ENCODE data around the gene EIF1.
"Not testable (repeated sequence)": the region's sequence is repeated elsewhere in the genome, so short reads cannot be mapped to it uniquely, and the experiment has no call there.

EIF1 gene

GRCh38 chr17:41688641-41689496 is at the start of gene EIF1:
EIF1 (plus strand) TSS chr17:41688885; CDS start chr17:41689039, 154 bp downstream.
- peak; percentile 99 for DNase-seq (ENCODE audit: low spot score)

DNA sequence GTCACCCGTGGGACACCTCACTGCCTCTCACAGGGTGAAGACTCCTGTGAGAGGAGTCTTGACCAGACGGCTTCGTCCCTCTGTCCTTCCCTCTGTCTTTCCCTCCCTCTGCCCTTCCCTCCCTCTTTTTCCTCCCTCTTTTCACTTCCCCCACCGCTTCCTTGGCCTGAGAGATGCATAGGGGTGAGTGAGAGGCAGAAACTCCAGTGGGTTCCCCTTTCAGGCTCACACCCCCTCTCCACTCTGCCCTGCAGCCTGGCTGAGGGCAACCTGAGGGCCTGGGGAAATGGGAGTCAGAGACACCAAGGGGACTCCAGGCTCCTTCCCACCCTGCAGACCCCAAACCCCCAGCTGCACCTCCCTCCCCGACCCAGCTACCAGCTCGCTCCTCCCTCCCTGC is 49.7 kb upstream of the EIF1 start:
- DNase-seq (ENCODE audit: low spot score): no peak

GRCh38 chr17:41639492-41640473 is 48.9 kb upstream of the EIF1 start:
- DNase-seq (ENCODE audit: low spot score): no peak

DNA sequence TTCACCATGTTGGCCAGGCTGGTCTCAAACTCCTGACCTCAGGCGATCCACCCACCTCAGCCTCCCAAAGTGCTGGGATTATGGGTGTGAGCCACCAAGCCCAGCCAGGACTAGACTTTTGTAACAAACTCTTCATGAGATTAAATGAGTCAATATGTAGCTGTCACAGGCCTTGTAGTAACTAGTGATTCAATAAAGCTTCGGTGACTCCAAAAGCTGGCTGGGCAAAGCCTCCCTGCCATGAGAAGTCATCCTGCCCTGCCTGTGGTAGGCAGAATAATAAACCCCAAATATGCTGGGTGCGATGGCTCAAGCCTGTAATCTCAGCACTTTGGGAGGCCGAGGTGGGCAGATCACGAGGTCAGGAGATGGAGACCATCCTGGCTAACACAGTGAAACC is 48.1 kb upstream of the EIF1 start:
- DNase-seq (ENCODE audit: low spot score): not testable (repeated sequence)

- no peak for DNase-seq (ENCODE audit: low spot score)
Measured at GRCh38 chr17:41642252-41643156, 46.2 kb upstream of the EIF1 start.

- no peak for DNase-seq (ENCODE audit: low spot score)
Measured at GRCh38 chr17:41647038-41647813, 41.5 kb upstream of the EIF1 start.

DNA sequence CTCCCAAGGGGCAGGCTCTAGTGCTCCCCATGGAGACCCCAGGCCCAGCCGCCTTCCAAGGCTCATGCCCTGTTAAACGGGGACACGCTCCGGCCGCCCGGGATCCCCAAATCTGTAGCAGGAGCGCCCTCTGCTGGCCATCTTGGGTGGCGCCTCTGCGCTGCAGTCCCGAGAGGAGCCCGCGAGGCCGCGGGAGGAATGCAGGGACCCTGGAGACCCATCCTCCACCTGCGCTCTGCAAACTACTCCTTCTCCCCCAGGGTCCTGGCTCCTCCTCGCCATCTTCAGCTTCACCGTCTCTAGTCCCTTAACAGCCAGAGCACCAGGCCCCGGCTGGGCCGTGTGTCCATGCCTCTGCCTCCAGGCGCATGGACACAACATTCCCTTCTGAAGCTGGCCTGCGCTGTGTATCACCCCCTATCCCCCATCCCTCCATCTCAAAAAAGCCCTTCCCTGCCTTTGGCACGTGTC is 40.7 kb upstream of the EIF1 start:
- DNase-seq (ENCODE audit: low spot score): peak; percentile 86

- peak; percentile 84 for DNase-seq (ENCODE audit: low spot score)
Measured at GRCh38 chr17:41648411-41649195, 40.1 kb upstream of the EIF1 start.

GRCh38 chr17:41649923-41650519 is 38.7 kb upstream of the EIF1 start:
- DNase-seq (ENCODE audit: low spot score): no peak

DNA sequence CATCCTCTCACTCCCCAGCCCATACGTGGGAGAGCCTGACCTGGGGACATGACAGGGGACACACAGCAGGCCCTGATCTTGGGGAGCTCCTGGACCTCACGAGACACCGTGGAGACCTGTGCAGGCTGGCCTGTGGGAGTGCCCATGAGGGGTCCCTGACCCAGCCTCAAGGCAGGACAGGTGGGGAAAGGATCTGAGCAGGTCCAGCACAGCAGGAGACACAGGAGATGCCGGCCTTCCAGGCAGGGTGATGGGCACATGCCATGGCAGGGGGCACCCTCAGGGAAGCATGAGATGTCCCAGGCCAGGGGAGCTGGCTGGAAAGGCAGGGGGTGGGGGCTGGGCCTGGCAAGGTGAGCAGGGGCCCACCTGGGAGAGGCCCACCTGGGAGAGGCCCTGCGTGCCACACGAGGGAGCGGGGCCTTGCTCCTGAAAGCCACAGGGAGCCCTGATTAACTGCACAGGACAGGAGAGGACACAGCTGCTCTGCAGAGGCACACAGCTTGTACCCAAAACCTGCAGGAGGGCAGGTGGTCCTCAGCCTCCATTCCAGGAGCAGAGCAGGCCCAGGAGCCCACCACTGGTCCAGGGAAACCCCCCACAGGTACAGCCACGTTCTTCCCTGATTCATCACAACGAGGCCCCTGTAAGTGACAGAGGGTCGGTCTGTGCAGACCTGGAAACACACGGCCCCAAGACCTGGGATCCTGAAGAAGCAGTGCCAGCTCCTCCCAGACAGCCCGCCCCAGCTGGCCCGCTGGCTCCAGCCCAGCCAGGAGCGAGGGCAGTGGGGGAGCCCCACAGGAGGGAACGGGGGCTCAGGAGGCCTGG is 37.7 kb upstream of the EIF1 start:
- DNase-seq (ENCODE audit: low spot score): no peak

DNA sequence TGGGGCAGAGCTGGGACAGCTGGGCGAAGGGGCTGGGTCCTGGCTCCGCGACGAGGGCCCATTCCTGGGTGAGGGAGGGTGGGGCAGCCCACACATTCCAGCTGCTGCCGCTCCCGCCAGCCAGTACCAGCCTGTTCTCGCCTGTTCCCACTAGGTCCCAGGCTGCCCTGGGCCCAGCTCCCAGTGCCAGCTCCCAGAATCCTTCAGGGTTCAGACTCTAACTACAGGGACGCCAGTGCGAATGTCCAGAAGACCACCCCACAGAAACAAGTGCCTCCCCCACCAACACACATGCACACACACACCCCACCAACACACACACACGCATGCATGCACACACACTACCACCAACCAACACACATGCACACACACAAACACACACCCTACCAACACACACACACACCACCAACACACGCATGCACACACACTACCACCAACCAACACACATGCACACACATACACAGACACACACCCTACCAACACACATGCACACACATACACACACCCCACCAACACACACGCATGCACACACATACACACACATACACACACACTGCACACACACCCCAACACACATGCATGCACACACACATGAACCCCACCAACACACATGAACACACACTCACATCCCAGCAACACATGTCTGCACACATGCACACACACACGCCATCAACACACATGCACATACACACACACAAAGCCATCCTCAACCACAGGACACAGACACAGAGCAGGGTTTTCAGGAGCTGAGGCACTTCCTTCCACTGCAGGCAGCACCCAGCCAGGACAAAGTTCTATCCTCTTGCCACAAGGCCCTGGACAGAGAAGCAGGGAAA is 36.8 kb upstream of the EIF1 start:
- DNase-seq (ENCODE audit: low spot score): peak; percentile 89

GRCh38 chr17:41652461-41652970 is 36.2 kb upstream of the EIF1 start:
- peak; percentile 28 for DNase-seq (ENCODE audit: low spot score)

DNA sequence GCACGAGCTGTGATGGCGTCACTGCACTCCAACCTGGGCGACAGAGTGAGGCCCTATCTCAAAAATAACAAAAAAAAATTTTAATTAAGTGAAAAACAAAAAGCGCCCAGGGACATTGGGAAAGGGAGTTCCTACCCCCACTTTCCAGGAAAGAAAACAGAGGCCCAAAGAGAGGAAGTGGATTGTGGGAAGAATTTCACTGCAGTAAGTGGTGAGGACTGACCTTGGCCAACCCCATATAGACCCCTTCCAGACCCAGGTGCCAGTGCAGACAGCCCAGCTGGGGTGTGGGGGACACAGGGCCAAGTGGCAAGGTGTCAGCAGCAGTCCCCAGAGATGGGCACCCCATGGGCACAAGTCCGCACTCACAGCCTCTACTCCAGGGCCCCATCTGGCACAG is 35.3 kb upstream of the EIF1 start:
- no peak for DNase-seq (ENCODE audit: low spot score)

DNA sequence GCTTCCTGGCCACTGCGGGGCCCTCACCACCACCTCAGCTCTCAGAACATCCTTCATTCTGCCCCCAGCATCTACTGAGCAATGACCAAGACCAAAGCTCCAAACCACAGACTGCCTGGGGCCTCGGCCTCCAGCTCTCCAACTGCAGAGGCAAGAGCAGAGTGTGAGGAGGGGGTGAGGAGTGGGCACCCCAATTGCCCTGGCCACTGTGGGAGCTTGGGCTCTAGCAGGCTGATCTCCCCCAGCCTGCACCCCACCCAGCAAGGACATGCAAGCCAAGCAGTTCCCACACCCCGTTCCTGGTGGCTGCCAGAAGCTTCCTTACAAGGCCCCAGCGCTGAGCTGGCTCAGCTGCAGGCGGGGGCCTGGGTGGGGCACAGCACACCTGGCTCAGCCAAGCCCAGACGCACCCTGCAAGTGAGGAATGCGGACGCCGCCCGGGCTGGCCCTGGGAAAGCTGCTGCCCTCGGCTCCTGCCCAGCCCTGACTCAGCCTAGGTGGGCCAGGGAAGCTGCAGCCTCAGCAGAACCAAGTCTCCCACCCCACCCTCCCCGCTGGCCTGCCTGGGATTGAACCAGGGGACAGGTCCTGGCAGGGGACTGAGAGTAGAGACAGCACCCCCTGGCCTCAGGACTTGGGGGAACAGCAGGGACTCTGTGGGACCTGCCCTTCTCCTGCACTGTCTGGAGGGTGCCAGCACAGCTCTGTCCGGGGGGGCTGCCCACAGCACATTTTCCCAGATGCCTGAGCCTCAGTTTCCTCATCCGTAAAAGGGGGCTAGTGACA is 34.6 kb upstream of the EIF1 start:
- peak; percentile 96 for DNase-seq (ENCODE audit: low spot score)

GRCh38 chr17:41654678-41655607 is 33.7 kb upstream of the EIF1 start:
- DNase-seq (ENCODE audit: low spot score): no peak
